ENCODE results near the gene SDR39U1.

GRCh38 chr14:24456980-24457379 lies 14.4 kb upstream of the SDR39U1 start:
- TF ChIP-seq EZH2phosphoT487 (IDR thresholded peaks at IDR 0.05; ENCODE audit: low read length) (no peak), CTCF (IDR thresholded peaks at IDR 0.05; ENCODE audit: low read length) (no peak)
